Left renal cortex interstitium (tissue), 4 donors: Measurements from ENCODE around the gene NPIPA8. TPM values are rescaled to one million over a fixed set of nuclear protein-coding genes. Genes with fewer than 3 reads are reported as not detected.
"Not testable (repeated sequence)": the region's sequence is repeated elsewhere in the genome, so short reads cannot be mapped to it uniquely, and the experiment has no call there.

ENCODE experiments used
- DNase-seq, 4 donors: peaks; one replicate each; pipeline ENCODE4 v3.0.0-alpha.2; 2013; ENCODE audit warnings: low read depth in 4 of 4, low spot score in 2 of 4, missing footprints in 1 of 4
- polyA plus RNA-seq, 4 donors: library from polyadenylated mRNA; unstranded; fragments of 120-200 nt; gene quantifications; one replicate each; pipeline ENCODE4 v1.2.1, GENCODE V29; 2013; ENCODE audit not compliant: insufficient read length in 4 of 4

The NPIPA8 gene
- polyA plus RNA-seq = 10 to 100 TPM in 3 of 4 donors, 1 to 10 TPM in 1; 3.1 to 63.5 (median 51.3) TPM

GRCh38 chr16:18336636-18337035 is at the start of gene NPIPA8:
TSS of gene NPIPA8 (minus strand) at chr16:18336736. CDS start at chr16:18332662, 4,074 bp downstream.
- not testable (repeated sequence) for DNase-seq

DNA sequence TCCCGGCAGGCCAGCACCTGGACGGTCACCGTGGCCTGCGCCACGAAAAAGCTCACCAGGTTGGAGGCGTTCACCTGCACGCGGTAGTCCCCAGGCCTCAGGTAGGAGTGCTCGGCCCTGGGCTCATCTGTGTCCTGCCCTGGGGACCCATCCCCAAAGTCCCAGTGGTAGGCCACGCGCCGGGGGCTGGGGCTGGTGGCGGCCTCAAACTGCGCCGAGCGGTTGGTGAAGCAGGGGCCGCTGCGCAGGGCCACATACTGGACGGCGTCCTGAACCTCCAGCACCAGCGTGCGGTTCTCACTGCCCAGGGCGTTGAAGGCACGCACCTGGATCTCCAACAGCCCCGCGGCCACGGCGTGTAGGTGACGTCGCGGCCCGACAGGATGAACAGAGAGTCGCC is 48.7 kb upstream of the NPIPA8 start:
- not testable (repeated sequence) for DNase-seq

- DNase-seq = not testable (repeated sequence)
These were observed 48.3 kb upstream of the NPIPA8 start for GRCh38 chr16:18384869-18385268.

DNA sequence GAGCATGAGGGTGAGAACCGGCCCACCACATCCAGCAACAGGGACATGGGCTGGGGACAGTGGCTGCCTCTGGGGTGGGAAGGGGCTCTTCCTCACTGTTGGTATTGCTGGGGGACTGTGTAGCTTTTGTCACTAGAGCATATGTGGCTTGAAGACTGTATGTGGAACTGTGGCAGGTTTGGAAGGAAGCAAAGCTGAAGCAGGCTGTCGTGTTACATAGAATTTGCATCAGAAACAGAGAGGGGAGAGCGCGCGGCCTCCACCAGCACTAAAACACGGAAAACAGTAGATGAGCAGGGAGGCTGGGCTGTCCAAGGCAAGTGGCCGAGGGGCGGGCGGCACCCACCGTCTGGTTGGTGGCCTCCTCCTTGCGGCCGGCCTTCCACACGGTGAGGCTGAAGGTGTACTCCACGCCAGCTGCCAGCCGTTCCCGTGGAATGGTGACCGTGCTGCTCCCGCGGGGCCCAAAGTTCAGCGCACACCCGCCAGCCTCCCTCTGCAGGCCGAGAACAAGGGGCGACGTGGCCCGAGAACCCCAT is 47.6 kb upstream of the NPIPA8 start:
- not testable (repeated sequence) for DNase-seq

DNA sequence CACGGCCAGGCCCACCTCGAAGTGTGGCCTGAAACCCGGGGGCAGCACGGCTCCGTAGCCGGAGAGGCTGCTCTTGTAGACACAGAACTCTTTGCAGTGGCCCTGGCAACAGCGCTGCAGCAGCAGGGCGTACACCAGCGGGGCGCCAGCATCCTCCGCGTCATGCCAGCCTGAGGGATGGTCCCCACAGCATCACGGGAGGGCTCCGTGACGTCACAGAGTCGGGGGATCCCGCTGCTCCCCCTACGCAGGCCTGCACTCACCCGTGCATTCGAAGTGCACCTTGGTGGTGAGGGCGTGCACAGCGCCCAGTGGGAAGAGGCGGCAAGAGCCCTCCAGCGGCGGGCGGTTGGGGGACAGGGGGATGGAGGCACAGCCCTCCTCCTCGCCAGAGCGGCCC is 46.2 kb upstream of the NPIPA8 start:
- DNase-seq = not testable (repeated sequence)

DNA sequence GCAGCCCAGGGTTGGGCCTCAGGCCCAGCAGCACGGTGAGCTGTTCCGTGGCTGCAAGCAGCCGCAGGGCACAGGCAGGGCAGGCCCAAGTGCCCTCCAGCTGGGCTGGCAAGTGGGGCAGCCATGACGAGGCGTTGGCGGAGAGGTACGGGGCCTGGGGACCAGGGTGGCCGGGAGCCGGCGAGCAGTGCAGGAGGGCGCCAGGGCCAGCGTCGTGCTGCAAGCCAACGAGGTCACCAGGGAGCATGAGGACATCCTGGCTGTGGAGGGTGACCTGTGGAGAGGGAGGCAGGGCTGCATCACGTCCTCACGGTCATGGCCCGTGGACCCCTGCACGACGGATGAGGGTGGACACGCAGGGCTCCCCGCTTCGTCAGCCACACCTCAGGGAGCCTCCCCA is 11.2 kb upstream of the NPIPA8 start:
- not testable (repeated sequence) for DNase-seq

DNA sequence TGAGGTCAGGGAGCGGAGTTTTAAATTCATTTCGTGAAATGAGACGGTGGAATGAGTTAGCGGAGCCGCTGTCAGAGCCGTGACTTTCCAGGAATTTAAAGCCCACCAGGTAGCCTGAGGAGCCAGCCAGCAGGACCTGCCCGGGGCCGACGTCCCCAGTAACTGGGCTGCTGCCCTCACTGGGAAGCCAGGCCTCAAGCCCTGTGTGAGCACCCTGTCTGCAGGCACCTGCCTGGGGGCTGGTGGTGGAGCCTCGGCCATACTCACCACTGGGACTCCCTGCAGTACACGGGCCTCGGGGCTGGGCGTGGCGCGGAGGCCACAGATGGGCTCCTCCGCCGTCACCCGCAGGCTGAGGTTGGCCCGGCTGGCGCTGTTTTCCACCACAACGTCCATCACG is 10.5 kb upstream of the NPIPA8 start:
- not testable (repeated sequence) for DNase-seq

DNA sequence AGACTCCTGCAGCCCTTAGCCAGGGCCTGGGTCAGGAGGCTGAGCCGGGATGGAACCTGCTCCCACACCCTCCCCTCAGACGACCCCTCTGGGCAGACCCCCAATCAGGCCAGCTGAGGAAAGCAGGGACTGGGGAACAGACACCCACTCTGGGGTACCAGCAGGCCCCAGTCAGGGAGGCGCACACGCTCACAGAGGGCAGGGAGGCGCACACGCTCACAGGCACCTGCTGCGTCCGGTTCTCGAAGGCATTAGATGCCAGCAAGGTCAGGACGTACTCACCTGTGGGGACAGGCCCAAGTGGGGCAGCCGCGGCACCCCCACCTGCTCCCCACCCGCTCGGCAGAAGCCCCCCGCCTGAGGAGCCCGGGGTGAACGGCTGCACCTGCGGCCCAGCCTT is 8.1 kb upstream of the NPIPA8 start:
- not testable (repeated sequence) for DNase-seq

- not testable (repeated sequence) for DNase-seq
These were observed 5.5 kb upstream of the NPIPA8 start for GRCh38 chr16:18341986-18342385.

DNA sequence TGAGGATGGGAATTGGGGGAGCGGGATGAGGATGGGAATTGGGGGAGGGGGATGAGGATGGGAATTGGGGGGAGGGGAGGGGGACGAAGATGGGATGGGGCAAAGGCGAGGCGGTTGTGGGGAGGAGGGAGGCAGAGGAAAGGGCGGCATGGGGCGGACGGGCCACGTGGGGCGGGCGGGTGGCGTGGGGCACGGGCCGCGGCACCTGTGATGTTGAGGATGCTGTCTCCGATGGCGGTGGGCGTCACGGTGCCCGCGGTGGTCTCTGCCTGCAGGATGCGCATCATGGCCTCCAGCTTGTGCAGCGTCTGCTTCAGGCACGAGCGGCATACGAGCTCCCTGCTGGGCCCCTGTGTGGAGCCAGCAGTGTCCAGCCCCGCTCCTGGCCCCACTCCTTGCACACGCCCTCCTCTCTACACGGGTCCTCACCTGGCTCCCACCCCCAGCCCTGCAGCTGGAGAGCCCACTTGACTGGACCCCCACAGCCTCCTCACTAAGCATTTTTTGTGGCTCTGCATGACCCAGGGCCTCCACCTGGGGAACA is 5.0 kb upstream of the NPIPA8 start:
- DNase-seq = not testable (repeated sequence)

- not testable (repeated sequence) for DNase-seq
These were observed 2.7 kb upstream of the NPIPA8 start for GRCh38 chr16:18339210-18339609.

DNA sequence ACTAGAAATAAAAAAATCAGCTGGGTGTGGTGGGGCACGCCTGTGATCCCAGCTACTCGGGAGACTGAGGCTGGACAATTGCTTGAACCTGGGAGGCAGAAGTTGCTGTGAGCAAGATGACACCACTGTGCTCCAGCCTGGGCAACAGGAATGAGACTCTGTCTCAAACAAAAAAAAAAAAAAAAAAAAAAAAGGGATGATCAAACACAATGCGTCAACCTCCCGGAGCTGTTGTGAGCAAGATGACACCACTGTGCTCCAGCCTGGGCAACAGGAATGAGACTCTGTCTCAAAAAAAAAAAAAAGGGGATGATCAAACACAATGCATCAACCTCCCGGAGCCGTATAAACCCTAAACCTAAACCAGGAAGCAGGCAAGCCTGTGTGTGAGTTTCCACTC is 24.7 kb downstream of the NPIPA8 start:
- not testable (repeated sequence) for DNase-seq

- not testable (repeated sequence) for DNase-seq
These were observed 27.4 kb downstream of the NPIPA8 start for GRCh38 chr16:18309159-18309558.

DNA sequence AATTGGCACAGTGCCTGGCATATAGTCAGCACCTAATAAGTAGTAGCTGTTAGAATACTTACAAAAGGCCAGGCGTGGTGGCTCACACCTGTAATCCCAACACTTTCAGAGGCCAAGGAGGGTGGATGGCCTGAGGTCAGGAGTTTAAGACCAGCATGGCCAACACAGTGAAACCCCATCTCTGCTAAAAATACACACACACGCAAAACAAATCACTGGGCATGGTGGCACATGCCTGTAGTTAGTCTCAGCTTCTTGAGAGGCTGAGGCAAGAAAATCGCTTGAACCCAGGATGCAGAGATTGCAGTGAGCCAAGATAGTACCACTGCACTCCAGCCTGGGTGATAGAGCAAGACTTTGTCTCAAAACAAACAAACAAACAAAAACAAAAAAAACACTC is 29.3 kb downstream of the NPIPA8 start:
- DNase-seq = not testable (repeated sequence)

DNA sequence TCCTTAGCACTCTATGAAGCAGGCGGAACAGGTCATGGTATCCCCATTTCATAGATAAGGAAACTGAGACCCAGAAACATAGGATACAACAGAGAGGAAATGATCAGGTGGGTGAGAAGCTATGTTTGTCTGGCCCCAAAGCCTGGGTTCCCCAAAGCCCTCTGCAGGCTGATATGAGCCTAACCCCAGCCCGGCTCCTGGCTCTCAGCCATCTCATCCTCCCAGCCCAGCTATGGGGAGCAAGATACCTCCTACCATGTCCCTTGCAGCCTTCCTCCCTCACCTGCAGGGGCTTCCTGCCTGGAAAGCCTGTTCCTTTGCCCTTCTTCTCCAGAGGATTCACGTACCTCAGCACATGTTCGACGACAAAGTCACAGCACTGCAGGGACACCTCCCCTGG is 30.5 kb downstream of the NPIPA8 start:
- DNase-seq = not testable (repeated sequence)

DNA sequence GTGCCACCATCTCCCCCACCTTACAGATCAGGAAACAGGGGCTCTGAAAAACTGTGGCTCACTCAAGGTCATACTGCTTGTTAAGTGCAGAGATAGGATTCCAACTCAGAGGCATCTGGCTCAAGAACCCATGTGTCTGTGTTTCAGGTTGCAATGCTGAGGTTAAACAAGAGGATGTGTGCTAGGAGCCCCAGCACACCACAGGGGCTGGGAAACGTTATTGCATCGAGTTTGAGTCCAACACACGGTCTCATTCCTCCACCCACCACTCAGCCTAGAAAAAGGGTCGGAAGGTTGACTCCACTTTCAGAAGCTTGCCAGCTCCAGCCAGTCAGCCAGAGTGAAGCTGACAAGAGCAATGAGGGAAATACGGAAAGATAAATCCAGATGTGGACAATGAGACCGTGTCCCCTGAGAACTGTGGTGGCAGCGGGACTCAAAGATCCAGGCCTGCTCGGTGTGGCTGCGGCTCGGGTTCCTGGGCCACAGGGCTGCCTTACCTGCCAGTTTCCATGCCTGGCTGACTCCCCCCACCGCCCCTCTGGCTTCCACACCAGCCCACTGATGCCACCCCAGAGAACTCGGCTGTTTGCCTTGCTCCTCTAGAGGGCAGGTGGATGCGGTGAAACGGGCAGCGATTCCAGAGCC is 33.4 kb downstream of the NPIPA8 start:
- DNase-seq = not testable (repeated sequence)

- DNase-seq = not testable (repeated sequence)
These were observed 38.8 kb downstream of the NPIPA8 start for GRCh38 chr16:18297714-18298113.

GRCh38 chr16:18296931-18297330 is 39.6 kb downstream of the NPIPA8 start:
- DNase-seq = not testable (repeated sequence)

GRCh38 chr16:18294371-18294770 is 42.2 kb downstream of the NPIPA8 start:
- not testable (repeated sequence) for DNase-seq

DNA sequence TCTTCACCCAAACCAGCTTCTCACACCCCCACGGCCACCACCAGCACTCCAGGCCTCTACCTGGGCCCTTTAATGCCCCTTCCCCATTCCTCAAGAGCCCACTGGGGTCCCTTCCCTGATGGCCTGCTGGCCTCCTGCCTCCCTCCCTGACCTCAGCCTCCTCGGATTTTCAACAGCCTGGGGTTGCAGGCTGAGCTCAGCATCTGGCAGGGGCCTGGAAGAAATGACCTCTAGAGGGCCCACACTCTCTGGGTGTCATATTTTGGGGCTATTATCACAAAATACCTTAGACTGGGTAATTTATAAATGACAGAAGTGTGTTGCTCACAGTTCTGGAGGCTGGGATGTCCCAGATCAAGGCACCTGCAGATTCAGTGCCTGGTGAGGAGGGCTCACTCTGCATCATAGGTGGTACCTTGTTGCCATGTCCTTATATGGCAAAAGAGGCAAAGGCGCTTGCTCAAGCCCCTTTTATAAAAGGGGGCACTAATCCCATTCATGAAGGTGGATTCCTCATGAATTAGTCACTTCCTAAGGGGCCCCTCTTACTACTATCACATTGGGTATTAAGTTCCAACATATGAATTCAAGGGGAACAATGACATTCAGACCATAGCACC is 43.1 kb downstream of the NPIPA8 start:
- DNase-seq = not testable (repeated sequence)

GRCh38 chr16:18290959-18291358 is 45.6 kb downstream of the NPIPA8 start:
- not testable (repeated sequence) for DNase-seq
